Measurements from ENCODE around the gene MEX3B.
"Not testable (repeated sequence)": the region's sequence is repeated elsewhere in the genome, so short reads cannot be mapped to it uniquely, and the experiment has no call there.

The MEX3B gene

DNA sequence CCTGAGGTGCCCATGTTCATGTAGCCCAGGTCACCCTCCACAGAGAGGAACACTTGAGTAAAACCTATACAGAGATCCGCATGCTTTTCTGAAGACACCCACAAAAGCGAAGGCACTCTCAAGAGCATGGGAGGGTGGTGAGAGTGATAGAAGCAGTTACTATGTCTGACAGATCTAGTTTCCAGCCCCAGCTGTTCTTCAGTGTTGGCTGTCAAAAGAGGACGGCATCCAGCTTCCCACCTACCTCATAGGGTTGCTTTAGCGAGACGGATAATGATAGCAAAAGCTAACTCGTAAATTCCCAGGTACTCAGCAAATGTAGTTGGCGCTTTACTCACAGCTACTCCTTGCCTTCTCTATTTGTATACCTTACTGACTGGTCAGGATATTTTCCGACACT lies 3.0 kb upstream of the MEX3B start:
- no peak for DNase-seq (ENCODE audit: low read depth, low spot score)

DNA sequence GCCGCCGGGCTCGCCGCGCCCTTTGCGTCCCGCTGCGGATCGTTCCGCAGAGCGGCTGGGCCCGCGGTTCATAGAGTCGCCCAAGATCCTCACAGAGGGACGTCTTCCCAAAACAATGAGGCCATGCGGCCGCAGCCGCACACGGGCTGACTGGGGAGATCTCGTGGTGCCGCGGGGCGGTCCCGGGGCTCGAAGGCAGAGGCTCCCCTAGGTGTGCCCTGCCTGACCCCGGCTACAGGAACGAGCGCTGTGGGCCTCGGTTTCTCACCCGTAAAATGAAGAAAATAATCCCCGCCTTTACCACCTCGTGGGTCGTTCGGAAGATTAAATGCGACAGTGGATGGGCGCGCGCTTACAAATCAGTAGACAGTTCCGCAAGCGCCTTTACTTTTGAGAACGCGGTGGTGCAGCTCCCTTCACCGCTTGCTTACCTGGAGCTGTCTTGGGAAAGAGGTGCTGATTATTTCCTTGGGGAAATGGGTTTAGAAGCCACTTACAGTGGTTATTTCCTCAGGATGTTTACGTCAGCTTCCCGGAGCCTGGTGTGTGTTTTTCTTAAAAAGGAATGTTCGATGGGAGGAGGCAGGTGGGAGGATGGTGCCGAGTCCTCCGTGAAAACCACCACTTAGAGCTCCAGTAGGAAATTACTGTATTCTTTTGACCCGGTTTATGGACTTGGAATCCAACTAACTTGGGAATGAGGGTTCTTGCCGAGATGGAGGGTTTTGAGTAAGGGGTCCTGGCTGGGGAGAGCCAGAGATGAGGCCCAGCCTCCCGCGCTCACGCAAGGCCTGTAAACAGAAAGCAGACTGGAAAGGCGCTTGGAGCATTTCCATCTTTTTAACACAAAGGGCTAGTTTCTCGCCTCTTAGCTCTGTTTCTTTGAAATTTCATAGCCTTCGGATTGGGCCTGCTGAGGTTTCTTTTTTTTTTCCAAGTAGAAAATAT lies 1.9 kb upstream of the MEX3B start:
- peak; percentile 58 for DNase-seq (ENCODE audit: low read depth, low spot score)

DNA sequence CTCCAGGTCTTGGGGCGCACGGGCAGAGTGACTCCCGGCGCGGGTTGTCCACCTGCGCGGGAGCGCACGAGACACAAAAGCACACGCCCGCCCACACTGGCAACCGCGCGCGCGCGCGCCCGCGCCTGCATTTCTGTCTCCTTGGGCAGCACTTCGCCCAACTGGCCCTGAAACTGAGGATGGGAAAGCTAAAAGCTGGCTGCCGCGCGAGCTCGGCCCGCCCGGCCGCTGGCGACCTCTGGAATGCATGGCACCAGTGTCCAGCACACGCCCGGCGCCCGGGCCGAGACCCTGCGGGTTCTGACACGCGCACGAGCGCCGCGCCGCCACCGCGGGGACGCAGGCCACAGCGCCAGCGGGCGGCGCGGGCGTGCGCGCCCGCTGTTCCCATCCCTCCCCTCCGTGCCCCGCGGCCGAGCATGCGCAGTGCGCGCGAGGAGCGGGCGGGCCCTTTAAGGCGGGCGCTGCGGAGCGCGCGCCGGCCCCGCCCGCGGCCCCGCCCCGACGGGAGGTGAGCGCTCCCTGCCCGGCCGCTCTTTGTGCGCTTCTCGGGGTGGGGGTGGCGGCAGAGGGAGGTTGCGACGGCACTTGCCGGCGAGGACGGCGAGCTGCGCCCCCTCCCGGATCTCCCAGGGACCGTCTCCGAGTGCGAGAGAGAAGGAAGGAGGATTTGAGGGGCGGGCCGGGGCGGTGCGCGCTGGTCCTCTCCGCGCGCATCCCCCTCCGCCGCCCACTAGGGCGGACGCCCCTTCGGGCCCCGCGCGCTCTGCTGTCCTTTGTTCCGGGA lies 1.0 kb upstream of the MEX3B start:
- DNase-seq (ENCODE audit: low read depth, low spot score) = peak; percentile 98

DNA sequence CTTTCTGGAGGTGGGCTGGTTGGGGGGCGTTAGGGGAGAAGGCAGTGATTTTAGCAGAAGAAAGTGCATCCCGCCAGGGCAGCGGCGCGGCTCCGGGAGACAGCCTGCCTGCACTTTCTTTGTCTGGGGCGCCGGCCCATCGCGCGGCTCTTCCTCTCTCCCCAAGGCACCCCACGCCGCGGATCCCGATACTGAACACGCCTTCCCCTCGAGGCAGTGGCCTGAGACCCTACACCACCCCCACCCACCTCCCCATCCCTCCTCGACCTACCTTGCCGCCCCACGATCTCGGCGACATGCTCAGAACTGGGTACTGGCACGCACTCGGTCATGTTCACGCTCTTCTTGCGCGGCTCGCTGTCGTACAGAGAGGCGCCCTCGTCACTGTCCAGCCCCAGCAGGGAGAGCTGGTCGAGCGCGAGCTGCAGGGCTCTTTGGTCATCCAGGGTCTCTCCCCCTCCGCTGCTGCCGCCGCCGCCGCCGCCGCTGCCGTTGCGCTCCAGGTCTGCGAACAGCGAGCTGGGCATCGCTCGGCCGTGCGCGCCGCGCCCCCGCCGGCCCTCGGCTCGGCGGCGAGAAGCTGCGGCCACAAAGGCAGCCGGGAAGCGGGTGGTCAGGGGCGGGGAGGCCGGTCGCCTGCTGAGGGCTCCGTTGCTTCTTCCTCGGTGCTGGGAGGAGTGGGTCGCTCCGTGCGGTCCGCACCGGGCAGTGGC lies 483 bp downstream of the MEX3B start:
- DNase-seq (ENCODE audit: low read depth, low spot score) = peak; percentile 80

DNA sequence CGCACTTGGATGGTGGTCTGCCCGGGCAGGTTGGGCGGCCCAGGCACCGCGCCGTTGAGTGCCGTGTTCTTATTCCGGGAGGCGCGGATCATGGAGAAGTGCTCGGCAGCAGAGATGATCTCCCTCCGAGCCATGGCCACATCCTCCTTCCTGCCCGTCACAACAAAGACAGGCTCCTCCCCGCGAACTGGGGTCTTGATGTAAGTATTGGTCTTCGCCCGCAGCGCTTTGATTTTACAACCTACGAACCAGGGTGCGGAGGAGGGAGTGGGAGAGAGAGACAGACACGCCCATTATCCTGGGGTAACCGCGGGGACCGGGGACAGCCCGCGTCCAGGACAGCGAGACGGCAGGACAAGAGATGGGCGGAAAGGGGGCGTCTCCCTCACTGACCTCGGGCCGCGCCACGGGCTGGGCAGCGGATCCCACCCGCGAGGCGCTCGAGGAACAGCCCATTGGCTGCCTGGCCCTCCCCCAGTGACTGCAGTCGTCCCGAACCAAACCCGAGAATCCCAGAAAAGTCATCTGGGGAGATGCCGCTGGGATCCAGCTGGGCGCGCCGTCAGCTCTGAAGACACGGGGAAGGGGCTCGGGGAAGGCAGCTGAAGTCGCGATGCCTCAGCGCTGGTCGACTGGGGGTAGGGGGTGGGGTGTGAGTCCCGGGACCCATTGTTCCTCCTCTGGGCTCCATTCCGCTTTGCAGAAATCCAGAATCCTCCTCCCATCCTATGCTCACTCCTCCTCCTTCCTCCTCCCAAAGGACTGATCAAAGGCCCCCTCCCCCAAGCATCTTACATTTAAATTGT lies 1.2 kb downstream of the MEX3B start:
- peak; percentile 85 for DNase-seq (ENCODE audit: low read depth, low spot score)

DNA sequence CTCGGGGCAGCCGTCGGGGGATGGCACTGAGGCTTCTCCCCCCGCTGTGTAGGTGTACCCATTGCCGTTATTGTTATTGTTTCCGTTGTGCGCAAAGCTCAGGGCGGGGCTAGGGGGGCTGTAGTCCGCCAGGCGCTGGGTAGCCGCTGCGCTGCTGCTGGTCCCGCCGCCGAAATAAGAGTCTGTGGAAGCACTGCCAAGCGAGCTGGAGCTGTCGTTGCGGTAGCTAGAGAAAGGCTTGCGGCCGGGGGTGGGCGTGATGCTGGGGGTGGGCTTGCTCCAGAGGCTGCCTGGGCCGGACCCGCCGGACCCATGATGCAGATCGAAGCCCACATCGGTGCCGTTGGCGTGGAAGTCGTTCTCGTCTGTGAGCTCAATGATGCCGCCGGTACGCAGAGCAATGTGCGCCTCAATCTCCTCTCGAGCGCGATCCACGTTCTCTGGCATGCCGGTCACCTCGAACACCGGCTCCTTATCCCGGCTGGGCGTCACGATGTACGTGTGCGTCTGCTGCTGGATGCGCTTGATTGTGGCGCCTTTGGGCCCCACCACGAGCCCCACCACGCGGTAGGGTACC lies 1.9 kb downstream of the MEX3B start:
- peak; percentile 43 for DNase-seq (ENCODE audit: low read depth, low spot score)

DNA sequence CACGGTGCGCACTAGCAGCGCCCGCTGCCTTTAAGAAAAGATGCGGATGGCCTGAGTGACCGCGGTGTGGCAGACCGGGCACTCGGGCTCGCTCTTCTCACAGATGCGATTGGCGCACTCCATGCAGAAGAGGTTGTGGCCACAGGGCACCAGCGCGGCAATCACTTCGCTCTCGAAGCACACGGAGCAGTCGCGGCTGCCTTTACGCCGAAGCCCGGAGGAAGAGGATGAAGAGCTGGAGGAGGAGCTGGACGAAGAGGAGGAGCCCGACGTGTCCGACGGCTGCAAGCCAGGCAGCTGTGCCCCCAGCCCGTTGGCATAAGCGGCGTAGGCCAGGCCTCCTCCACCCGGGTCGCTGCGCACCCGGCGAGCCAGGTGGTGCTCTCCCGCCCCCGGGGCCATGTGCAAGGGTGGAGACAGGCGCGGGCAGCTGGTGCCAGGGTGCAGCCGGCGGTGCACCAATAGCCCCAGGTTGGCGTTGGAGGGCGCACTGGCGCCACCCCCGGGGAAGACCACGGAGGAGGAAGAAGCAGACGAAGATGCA lies 2.6 kb downstream of the MEX3B start:
- peak; percentile 53 for DNase-seq (ENCODE audit: low read depth, low spot score)

DNA sequence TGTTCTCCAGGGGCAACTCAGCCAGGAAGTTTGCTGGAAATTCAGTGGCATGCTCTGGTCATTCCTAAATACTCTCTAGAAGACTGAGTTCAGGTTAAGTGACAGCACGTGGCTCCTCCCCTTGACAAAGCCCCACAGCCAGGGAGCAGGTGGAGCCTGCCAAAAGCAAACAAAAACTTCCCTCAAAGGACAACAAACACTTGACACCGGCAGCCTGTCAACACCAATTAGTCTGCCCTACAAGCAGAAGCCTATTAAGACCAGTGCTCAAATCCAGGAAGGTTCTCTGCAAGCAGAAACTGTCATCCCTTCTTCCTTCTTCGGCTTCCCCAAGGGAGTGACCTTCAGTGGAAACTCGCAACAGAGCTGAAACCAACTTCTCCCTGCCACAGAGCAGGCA lies 5.0 kb downstream of the MEX3B start:
- DNase-seq (ENCODE audit: low read depth, low spot score) = peak; percentile 37

DNA sequence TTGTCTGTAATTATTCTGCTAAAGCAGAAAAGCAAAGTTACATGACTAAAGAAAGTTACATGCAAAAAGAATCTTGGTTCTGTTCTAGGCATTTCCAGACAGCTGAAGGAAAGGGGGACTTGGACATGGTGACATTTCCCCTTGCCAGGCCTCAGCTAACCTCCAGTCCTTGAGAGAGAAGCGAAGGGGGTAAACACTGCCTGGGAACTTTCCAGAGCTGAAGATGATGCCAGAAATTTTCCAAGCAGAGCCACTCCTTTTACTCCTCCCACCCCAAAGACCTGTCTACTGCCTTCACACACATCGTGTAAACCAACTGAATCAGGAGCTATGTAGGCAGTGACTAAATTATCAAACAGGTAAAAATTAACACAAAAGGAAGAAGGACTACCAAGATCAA lies 5.4 kb downstream of the MEX3B start:
- DNase-seq (ENCODE audit: low read depth, low spot score) = no peak

DNA sequence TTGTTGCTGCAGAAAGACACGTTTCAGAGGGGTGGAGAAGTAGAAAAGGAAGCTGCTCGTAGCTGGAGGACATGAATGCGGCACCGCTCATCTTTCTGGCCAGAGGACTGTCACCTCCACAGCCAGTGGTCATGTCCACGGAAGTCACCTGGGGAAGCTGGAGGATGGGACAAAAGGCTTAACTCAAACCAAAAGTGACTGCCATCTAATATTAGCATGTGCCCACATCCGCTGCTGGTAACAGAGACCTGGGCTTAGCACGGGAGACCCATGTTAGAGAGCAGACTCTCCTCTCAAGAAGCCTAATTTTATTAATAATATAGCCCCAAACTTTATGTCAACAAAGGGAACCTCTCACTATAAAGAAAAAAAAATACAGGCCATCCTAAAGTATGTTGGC lies 5.9 kb downstream of the MEX3B start:
- DNase-seq (ENCODE audit: low read depth, low spot score) = no peak

DNA sequence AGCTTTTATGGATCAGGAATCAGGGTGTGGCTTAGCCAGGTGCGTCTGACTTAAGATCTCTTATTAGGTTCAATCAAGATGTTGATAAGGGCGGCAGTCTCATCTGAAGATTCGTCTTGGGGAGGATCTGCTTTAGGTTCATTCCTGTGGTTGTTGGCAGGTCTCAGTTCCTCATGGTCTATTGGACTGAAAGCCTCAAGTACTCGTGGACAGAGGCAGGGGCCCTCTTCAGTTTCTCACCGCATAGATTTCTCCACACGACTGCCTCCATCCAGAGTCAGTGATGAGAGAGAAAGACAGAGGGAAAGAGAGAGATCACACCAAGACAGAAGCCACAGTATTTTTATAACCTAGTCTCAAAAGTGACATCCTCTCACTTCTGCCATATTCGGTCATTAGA lies 9.4 kb downstream of the MEX3B start:
- DNase-seq (ENCODE audit: low read depth, low spot score) = no peak

DNA sequence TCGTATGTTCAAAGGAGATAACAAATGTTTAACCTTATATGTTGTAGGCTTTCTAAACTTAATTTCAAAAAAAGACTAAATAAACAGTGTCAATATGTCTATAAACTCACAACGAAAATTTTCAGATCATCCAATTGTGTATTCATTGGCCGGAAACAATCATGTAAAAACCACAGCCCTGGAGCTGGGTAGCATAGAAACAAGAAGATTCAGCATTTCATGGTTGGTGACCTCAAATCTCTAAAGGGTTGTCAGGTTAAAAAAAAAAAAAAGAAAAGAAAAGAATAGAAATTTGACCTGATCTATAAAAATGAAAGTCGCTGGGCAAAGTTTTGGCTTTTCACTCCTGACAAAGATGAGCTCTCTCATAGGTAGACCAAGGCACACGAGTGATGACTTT lies 13.9 kb downstream of the MEX3B start:
- no peak for DNase-seq (ENCODE audit: low read depth, low spot score)

DNA sequence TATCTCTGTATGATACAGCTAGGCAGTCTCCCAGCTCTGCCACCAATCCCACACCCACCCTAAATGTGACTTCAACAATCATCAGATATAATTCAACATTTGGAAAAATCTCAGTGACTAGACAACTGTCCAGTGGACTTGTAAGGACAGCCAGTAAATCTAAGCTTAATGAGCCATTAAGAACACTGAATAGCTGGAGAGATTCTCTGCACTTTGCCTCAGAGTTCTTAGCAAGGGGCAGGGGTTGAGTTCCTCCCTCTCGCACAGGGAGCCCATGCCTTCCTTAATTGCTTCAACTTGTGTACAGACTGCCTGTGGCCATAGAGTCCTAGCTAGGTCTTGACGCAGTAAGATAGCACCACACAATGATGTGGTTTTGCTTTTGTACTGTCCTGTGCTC lies 15.6 kb downstream of the MEX3B start:
- DNase-seq (ENCODE audit: low read depth, low spot score) = no peak

DNA sequence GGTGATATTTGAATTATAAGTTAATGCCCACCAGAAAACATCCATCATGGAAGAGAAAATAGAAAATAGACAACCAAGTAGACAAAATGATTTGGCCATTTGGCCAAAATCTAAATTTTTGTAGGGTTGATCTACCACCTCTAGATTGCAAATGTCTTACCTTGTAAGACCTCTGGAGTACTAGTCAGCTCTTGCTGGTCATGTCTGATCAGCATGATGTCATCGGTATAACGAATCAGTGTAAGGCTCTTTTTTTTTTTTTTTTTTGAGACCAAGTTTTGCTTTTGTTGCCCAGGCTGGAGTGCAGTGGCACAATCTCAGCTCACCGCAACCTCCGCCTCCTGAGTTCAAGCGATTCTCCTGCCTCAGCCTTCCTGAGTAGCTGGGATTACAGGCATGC lies 17.7 kb downstream of the MEX3B start:
- not testable (repeated sequence) for DNase-seq (ENCODE audit: low read depth, low spot score)

DNA sequence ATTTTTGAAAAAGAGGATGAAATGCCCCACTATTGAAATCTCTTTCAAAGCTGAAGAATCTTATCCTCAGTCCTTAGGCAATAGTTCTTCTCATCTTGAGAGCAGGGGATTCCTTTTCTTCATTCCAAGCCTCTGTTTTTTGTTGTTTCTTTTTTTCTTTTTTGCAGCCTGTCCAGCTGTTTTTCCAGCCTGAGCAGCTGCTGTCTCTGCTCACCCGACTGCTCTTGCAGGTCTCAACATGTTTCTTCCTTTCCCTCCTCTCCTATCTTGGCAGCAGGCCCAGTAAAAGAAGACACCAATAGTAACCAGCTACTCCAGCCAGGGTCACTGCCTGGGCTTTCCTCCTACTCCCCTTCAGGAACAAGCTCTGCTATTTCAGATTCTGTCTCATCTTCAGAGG lies 23.8 kb downstream of the MEX3B start:
- peak; percentile 6 for DNase-seq (ENCODE audit: low read depth, low spot score)

DNA sequence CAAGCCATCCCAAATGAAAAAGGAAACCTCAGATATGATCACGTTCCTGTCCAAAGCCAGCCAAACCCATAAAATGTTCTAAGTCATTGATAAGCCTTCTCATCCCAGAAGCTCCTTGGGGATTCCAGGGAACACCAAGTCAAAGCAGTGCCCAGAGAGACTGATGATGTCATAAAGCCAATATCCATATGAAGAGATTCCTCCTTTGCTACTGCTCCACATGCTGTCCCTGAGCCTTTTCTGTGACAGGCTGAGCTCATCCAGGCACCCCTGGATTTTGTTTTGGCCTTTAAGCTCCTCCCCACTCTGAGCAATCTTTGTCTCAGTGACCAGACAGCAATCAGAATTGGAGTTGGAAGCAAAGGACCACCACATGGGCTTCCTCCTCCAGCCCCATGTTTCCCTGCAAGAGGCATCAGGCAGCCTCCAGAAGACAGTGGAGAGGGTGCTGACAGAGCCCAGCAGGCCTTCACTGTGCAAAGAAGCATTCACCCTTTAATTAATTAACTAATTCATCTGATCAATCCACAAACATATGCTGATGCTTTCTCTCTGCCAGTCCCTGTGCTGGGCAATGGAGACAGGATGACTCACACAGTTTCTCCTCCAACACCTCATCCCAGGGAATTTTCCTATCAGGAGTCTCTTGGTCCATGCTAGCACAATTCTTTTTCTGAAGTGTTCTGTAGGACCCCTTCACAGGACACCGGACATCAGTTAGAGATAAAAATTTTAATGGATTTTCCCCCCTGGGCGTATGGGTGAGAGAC lies 25.0 kb downstream of the MEX3B start:
- DNase-seq (ENCODE audit: low read depth, low spot score) = no peak

DNA sequence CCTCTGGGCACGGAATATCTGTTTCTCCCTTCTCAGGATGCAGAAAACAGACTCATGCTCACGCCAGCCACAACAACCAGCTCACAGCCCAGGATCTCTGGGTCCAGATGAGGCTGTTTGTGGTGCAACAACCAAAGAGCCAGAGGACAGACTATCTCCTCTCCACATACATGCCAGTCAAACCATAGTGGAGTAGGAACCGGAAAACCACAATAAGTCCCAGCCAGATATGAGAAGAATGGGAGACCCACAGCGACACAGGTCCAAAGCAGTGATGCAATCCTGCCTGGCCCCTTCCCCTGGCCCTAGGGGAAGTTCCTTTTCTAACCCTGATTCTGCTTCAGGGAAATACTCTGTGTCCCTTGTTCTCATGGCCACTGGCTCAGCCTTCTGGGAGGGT lies 27.6 kb downstream of the MEX3B start:
- DNase-seq (ENCODE audit: low read depth, low spot score) = no peak

DNA sequence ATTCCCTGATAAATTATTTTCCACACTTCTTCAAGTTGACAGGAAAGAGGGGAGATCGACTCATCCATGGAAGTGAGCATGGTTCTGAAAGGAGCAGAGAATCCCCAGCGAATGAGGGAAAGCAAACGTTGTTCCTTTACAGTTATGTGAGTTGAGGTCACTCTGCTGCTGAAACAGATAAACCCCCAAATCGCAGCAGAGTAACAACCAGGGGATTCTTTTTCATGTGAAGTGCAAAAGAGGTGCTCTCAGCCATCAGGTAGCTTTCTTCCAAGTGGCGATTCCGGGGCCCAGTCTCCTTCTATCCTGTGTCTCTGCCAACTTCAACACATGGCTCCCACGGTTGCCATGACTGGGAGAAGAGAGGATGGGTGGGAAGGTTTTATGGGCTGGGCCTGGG lies 28.2 kb downstream of the MEX3B start:
- no peak for DNase-seq (ENCODE audit: low read depth, low spot score)

DNA sequence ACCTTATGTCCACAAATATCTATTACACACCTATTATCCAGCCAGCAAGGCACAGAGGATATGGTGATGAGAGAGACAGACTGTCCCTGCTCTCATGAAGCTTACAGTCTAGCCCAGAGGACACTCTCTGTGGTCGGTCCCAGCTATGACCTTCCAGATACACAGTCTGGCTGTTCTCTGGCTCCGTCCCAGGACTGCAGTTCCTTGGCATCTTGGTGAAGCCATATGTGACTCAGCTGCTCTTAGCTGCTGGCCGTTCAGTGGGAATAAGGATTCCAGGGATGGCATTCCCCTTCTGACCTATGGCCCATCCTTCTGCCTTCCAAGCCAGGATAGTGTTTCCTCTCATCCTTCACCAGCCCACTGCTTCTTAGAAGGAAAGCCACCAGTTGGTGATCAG lies 30.8 kb downstream of the MEX3B start:
- DNase-seq (ENCODE audit: low read depth, low spot score) = no peak

DNA sequence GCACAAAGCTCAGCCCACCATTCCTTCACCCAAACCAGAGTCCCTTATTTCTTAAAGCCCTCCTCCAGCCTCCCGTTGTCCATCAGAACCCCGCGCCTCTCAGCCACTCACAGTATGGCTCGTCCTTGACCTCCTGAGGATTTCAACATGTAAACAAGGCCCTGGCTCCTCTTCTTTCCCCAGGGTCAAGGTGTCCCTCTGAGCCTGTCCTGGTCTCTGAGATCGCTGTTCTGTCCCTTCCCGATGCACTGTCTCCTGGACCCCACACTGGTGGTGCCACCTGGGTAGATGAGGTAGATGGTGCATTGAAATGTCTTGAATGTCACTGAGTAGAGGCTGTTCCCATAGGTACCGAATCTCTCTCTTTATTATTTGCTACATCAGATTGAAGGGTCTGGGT lies 32.9 kb downstream of the MEX3B start:
- DNase-seq (ENCODE audit: low read depth, low spot score) = no peak
